ENCODE results near the gene KDM4F.

GRCh38 chr11:95033051-95033450 lies 16.2 kb upstream of the KDM4F start:
- no peak for TF ChIP-seq CTCF (IDR thresholded peaks at IDR 0.05)
- no peak for TF ChIP-seq POLR2A (IDR thresholded peaks at IDR 0.05)
- TF ChIP-seq EP300 (IDR thresholded peaks at IDR 0.05), result no peak
